ENCODE data around the gene DNAJB2. TPM values are rescaled to one million over a fixed set of nuclear protein-coding genes. Genes with fewer than 3 reads are reported as not detected.

DNAJB2 gene
- total RNA-seq, 1 experiment from 2014 or later, result 36.2 TPM

- H3K4me1 ChIP-seq (ENCODE audit: control insufficient read depth in 1 of 2, insufficient read depth in 2 of 2, low read length in 2 of 2), result peaks cover 22 to 33% of the 10 kb centered on the region in 2 experiments
- no peak overlapping the region for H2AFZ ChIP-seq (ENCODE audit: low read depth, low read length, poor library complexity, severe bottlenecking)
- H3K27me3 ChIP-seq (ENCODE audit: insufficient read depth, low read length), result no peaks in the 10 kb centered on the region
- ChIA-PET RAD21 (ENCODE audit: low non-redundant PET in 1 of 2, low total read pairs in 2 of 2, uncharacterized antibody in 2 of 2, unreplicated experiment in 2 of 2) (no interaction called here), CTCF (interaction anchor here (2.2 kb wide), 1 partner anchor 12 kb away, joined by 8 read pairs; no protein-coding TSS in a partner anchor), POLR2A (interaction anchor here (1.4 kb wide), 1 partner anchor 9 kb away, joined by 3 read pairs; no protein-coding TSS in a partner anchor)
- no peak for DNase-seq (ENCODE audit: low read depth, low spot score)
- ATAC-seq, result no peak
- no peak overlapping the region; the same call in 1 of the 2 replicates for H3K27ac ChIP-seq (ENCODE audit: low read depth, low read length)
- H4K20me1 ChIP-seq (ENCODE audit: insufficient read depth), result no peaks in the 10 kb centered on the region
- H3K79me2 ChIP-seq (ENCODE audit: insufficient read depth, low read length), result no peaks in the 10 kb centered on the region
- H3K4me3 ChIP-seq (replicated peaks in 1 of 2; ENCODE audit: low read depth in 1 of 2, low read length in 2 of 2), result no peak overlapping the region
- no TSS peak for BruUV-seq (replicated peaks)
- TF ChIP-seq RAD21 (IDR thresholded peaks at IDR 0.05; ENCODE audit: low read depth) (no peak), CBX3 (IDR thresholded peaks at IDR 0.05; ENCODE audit: low read depth) (no peak), FOSL1 (IDR thresholded peaks at IDR 0.05; ENCODE audit: low read depth) (no peak), EGR1 (IDR thresholded peaks at IDR 0.05; ENCODE audit: low read depth) (no peak), ZNF274 (IDR thresholded peaks at IDR 0.05; ENCODE audit: low read depth, low read length) (no peak), POLR2AphosphoS5 (IDR thresholded peaks at IDR 0.05; ENCODE audit: low read depth, low read length) (no peak), CEBPB (IDR thresholded peaks at IDR 0.05; ENCODE audit: low read depth) (no peak), EZH2phosphoT487 (IDR thresholded peaks at IDR 0.05; ENCODE audit: borderline replicate concordance) (no peak), SRF (IDR thresholded peaks at IDR 0.05; ENCODE audit: low read depth) (no peak)
- TF ChIP-seq, protein P1, sequence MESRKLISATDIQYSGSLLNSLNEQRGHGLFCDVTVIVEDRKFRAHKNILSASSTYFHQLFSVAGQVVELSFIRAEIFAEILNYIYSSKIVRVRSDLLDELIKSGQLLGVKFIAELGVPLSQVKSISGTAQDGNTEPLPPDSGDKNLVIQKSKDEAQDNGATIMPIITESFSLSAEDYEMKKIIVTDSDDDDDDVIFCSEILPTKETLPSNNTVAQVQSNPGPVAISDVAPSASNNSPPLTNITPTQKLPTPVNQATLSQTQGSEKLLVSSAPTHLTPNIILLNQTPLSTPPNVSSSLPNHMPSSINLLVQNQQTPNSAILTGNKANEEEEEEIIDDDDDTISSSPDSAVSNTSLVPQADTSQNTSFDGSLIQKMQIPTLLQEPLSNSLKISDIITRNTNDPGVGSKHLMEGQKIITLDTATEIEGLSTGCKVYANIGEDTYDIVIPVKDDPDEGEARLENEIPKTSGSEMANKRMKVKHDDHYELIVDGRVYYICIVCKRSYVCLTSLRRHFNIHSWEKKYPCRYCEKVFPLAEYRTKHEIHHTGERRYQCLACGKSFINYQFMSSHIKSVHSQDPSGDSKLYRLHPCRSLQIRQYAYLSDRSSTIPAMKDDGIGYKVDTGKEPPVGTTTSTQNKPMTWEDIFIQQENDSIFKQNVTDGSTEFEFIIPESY (IDR thresholded peaks at IDR 0.05; ENCODE audit: extremely low read depth, insufficient replicate concordance, low read length), result no peak
- no peak overlapping the region for H3K4me2 ChIP-seq (ENCODE audit: low read length)
- no peaks in the 10 kb centered on the region for H3K9me3 ChIP-seq (ENCODE audit: control insufficient read depth in 1 of 2, insufficient read depth in 1 of 2, low read depth in 1 of 2, low read length in 2 of 2)
- no peaks in the 10 kb centered on the region for H3K9me2 ChIP-seq (ENCODE audit: insufficient read depth)
- intact Hi-C loops (cut with micrococcal nuclease), result no loop called here
- no peak overlapping the region for H3K9ac ChIP-seq (ENCODE audit: low read length)
- H3K36me3 ChIP-seq (ENCODE audit: control insufficient read depth in 1 of 2, insufficient read depth in 2 of 2, low read length in 2 of 2), result no peaks in the 10 kb centered on the region
These were observed 3.9 kb downstream of the DNAJB2 start for GRCh38 chr2:219282943-219283581.
